HG03045 (cell line): ENCODE measurements around the gene COG4.
"Not testable (repeated sequence)": the region's sequence is repeated elsewhere in the genome, so short reads cannot be mapped to it uniquely, and the experiment has no call there.

Source experiments
- ATAC-seq: cut with Tn5 transposase; IDR thresholded peaks from one replicate; pipeline ENCODE4 v1.9.1; 2021; ENCODE audit warnings: mild to moderate bottlenecking, moderate library complexity; ENCODE audit not compliant: unreplicated experiment

The COG4 gene

GRCh38 chr16:70460737-70461261 lies 62.6 kb downstream of the COG4 start:
- no peak for ATAC-seq

- no peak for ATAC-seq
Observed at GRCh38 chr16:70457446-70458166, 65.7 kb downstream of the COG4 start.

- no peak for ATAC-seq
Observed at GRCh38 chr16:70455910-70456309, 67.4 kb downstream of the COG4 start.

GRCh38 chr16:70454222-70455034 lies 68.9 kb downstream of the COG4 start, which contains the start of gene FCSK:
Gene FCSK, plus strand, starts transcription at chr16:70454595. Its CDS starts 8,596 bp downstream, at chr16:70463191.
- peak; percentile 86 for ATAC-seq

- no peak for ATAC-seq
Observed at GRCh38 chr16:70453892-70454221, 69.5 kb downstream of the COG4 start.

- no peak for ATAC-seq
Observed at GRCh38 chr16:70453117-70453891, 70.0 kb downstream of the COG4 start.

- ATAC-seq = not testable (repeated sequence)
Observed at GRCh38 chr16:70451004-70451340, 72.4 kb downstream of the COG4 start.

- ATAC-seq = not testable (repeated sequence)
Observed at GRCh38 chr16:70450142-70451003, 73.0 kb downstream of the COG4 start.

GRCh38 chr16:70448075-70448474 lies 75.3 kb downstream of the COG4 start:
- ATAC-seq = no peak

- ATAC-seq = no peak
Observed at GRCh38 chr16:70444249-70445063, 78.9 kb downstream of the COG4 start.

GRCh38 chr16:70442344-70442743 lies 81.0 kb downstream of the COG4 start:
- ATAC-seq = no peak

- ATAC-seq = no peak
Observed at GRCh38 chr16:70441406-70441990, 81.9 kb downstream of the COG4 start.

- ATAC-seq = no peak
Observed at GRCh38 chr16:70440009-70440692, 83.2 kb downstream of the COG4 start.

GRCh38 chr16:70438969-70439862 lies 84.1 kb downstream of the COG4 start, which contains the start of gene ST3GAL2:
Gene ST3GAL2, minus strand, starts transcription at chr16:70439100. Its CDS starts 40,570 bp downstream, at chr16:70398530.
- ATAC-seq = peak; percentile 89

GRCh38 chr16:70438585-70438968 lies 84.8 kb downstream of the COG4 start:
- ATAC-seq = no peak

GRCh38 chr16:70437582-70438557 lies 85.5 kb downstream of the COG4 start:
- no peak for ATAC-seq
